Heart left ventricle (tissue), 16 donors: ENCODE measurements around the gene ADGRD2. TPM values are rescaled to one million over a fixed set of nuclear protein-coding genes. Genes with fewer than 3 reads are reported as not detected.
A peak's percentile ranks its signal among the peaks of the same experiment; 100 is the strongest.

Experiments
- ATAC-seq, 4 donors: fragments of 200-7000 bp; cut with Tn5 transposase; one replicate each; pipeline ENCODE4 v1.9.1; 2020 to 2022; ENCODE audit warnings: moderate library complexity in 4 of 4, mild to moderate bottlenecking in 3 of 4, moderate number of reproducible peaks in 1 of 4
- DNase-seq, 5 donors: peaks; one replicate each; pipeline ENCODE4 v3.0.0-alpha.2; 2020
- H3K27ac ChIP-seq, 12 donors: fragments of 200-600 bp; sonication (generic) in 4 of 12; one replicate each; pipeline versions ENCODE4 v1.5.0 to v1.8.0; 2016 to 2022; ENCODE audit warnings: mild to moderate bottlenecking in 2 of 12
- H3K27me3 ChIP-seq, 9 donors: fragments of 200-600 bp; sonication (generic) in 2 of 9; one replicate each; pipeline versions ENCODE4 v1.5.1 to v1.8.0; 2016 to 2022; ENCODE audit warnings: mild to moderate bottlenecking in 3 of 9
- H3K36me3 ChIP-seq, 9 donors: fragments of 200-600 bp; sonication (generic) in 2 of 9; one replicate each; pipeline versions ENCODE4 v1.5.0 to v1.8.0; 2018 to 2022; ENCODE audit warnings: mild to moderate bottlenecking in 2 of 9
- H3K4me1 ChIP-seq, 12 donors: fragments of 200-600 bp; sonication (generic) in 4 of 12; one replicate each; pipeline versions ENCODE4 v1.5.0 to v1.8.0; 2016 to 2022; ENCODE audit warnings: mild to moderate bottlenecking in 3 of 12
- H3K4me3 ChIP-seq, 12 donors: fragments of 200-600 bp; sonication (generic) in 4 of 12; one replicate each; pipeline versions ENCODE4 v1.5.0 to v1.8.0; 2017 to 2022; ENCODE audit warnings: mild to moderate bottlenecking in 9 of 12, moderate library complexity in 4 of 12
- H3K9me3 ChIP-seq, 12 donors: fragments of 200-600 bp; sonication (generic) in 4 of 12; one replicate each; pipeline versions ENCODE4 v1.5.0 to v1.8.0; 2016 to 2022; ENCODE audit warnings: mild to moderate bottlenecking in 1 of 12
- CTCF ChIP-seq, 12 donors: fragments of 200-600 bp; sonication (generic) in 4 of 12; IDR thresholded peaks; one replicate each; pipeline versions ENCODE4 v1.5.0 to v1.8.0; 2018 to 2022; ENCODE audit warnings: antibody characterized with exemption in 12 of 12, mild to moderate bottlenecking in 5 of 12
- POLR2A ChIP-seq, 2 donors: fragments of 450-650 bp; IDR thresholded peaks; one replicate each; pipeline ENCODE4 v1.6.1; 2017; ENCODE audit warnings: antibody characterized with exemption in 2 of 2, mild to moderate bottlenecking in 2 of 2, moderate library complexity in 2 of 2
- WGBS, 4 donors: extraction: QIAGEN DNeasy Blood & Tissue Kit in 2 of 4; methylation state at CpG; one replicate each; pipeline versions ENCODE4 v1.1.5 to v1.1.7; 2013 to 2018; 5-methylcytosine and 5-hydroxymethylcytosine counted together
- intact Hi-C, 10 donors: fragments of 100-400 bp; cut with DNase I; formaldehyde crosslinking; loops; one replicate each; pipeline versions ENCODE4 v1.11.1 to v1.14.2; 2022
- polyA plus RNA-seq, 2 donors: library from polyadenylated mRNA; stranded (reverse); fragments of 200-250 nt; gene quantifications; one replicate each; pipeline ENCODE4 v1.2.3, GENCODE V29; 2013
- total RNA-seq, 9 donors: library from RNA; depleted of rRNA in 2 of 9; stranded (reverse); fragments of >200 nt in 2 of 9; fragmentation: NEBNext Ultra II Directional in 3 of 9; extraction: Animal tissue kit (Norgen Biotek cat#: 25700) in 3 of 9; gene quantifications; one replicate each; pipeline versions ENCODE4 v1.1.0 to v1.2.4, GENCODE V29; 2016 to 2023
- donor health status: ischemic (EF 13 %, LVEDD 7.1; RV severe dilation, severe dysfunction).
- donor health status: healthy with polysubstance abuse.
- donor health status: DM: no; HTN: yes; CAD: no.
- donor health status: DM: no; HTN: no; CAD: no.
- donor health status: ischemic (EF 25% LVEDD 6.9; RV normal size, moderate dysfunction).
- donor health status: ischemic (EF 25% LVEDD 5.7; RV mildly dilated, moderate dysfunction).
- donor health status: healthy.
- donor health status: DM: yes; HTN: yes; CAD: no.
- donor health status: ischemic (EF 35%, LVEDD 5.7; RV mildly dilated, moderate dysfunction).
- donor health status: nonischemic (EF 11% LVEDD 7.7; RV severe dilation, severe dysfunction).
- donor health status: DM: yes; HTN: yes; CAD: no.
- donor health status: PGD.
- donor health status: ischemic (EF 29% LVEDD 5.4; RV normal size, mild dysfunction).
- donor health status: nonischemic (EF 23%, LVEDD 6.1; RV moderate dilation, normal function).

ADGRD2 gene
- total and polyA plus RNA-seq, 11 donors = not detected

GRCh38 chr9:124477211-124477647, 27.0 kb downstream of the ADGRD2 start:
- DNase-seq (peak in 2 of 5 donors; percentile 13 to 28), ATAC-seq (no peak)
- no peaks in the 10 kb centered on the region for H3K36me3 ChIP-seq
- H3K4me1 ChIP-seq = peaks cover 0 to 15% (median 2%) of the 10 kb centered on the region in 12 donors
- TF ChIP-seq CTCF (IDR thresholded peaks at IDR 0.05) (no peak), POLR2A (IDR thresholded peaks at IDR 0.05) (no peak)
- no peaks in the 10 kb centered on the region for H3K9me3 ChIP-seq
- 27 to 38% (median 30%) methylated on average over 13 to 19 of the region's 19 CpGs for WGBS, 4 donors
- H3K27ac ChIP-seq = no peak overlapping the region
- peak overlapping the region in 4 of 12 donors; percentile 28 to 43 (median 30) for H3K4me3 ChIP-seq
- intact Hi-C loops = loop anchor here in 1 of 10 donors (5.0 kb wide), 1 partner anchor 45 kb away; no protein-coding TSS in a partner anchor
- H3K27me3 ChIP-seq = peaks cover 11 to 75% (median 39%) of the 10 kb centered on the region in 9 donors

GRCh38 chr9:124477648-124478285, 27.5 kb downstream of the ADGRD2 start:
- WGBS, 4 donors = 3 to 11% (median 4%) methylated on average over 4 to 53 of the region's 53 CpGs
- Histone ChIP-seq H3K27ac (no peak overlapping the region), H3K9me3 (no peaks in the 10 kb centered on the region), H3K4me1 (peaks cover 0 to 15% (median 2%) of the 10 kb centered on the region in 12 donors), H3K27me3 (peaks cover 11 to 78% (median 39%) of the 10 kb centered on the region in 9 donors), H3K4me3 (peak overlapping the region in 6 of 12 donors; percentile 19 to 43 (median 29)), H3K36me3 (no peaks in the 10 kb centered on the region)
- DNase-seq (peak in 1 of 5 donors; percentile 46), ATAC-seq (no peak)
- intact Hi-C loops = loop anchor here in 1 of 10 donors (5.0 kb wide), 1 partner anchor 45 kb away; no protein-coding TSS in a partner anchor
- no peak for TF ChIP-seq CTCF (IDR thresholded peaks at IDR 0.05)
- TF ChIP-seq POLR2A (IDR thresholded peaks at IDR 0.05) = no peak

GRCh38 chr9:124478354-124478753, 28.1 kb downstream of the ADGRD2 start:
- H3K4me3 ChIP-seq = no peak overlapping the region
- H3K9me3 ChIP-seq = no peaks in the 10 kb centered on the region
- peak in 1 of 5 donors; percentile 40 for DNase-seq
- H3K27me3 ChIP-seq = peaks cover 11 to 84% (median 39%) of the 10 kb centered on the region in 9 donors
- peaks cover 0 to 15% (median 2%) of the 10 kb centered on the region in 12 donors for H3K4me1 ChIP-seq
- no peak overlapping the region for H3K27ac ChIP-seq
- intact Hi-C loops = loop anchor here in 1 of 10 donors (5.0 kb wide), 1 partner anchor 46 kb away; no protein-coding TSS in a partner anchor
- WGBS, 4 donors = 31 to 45% (median 36%) methylated on average over 9 to 12 of the region's 12 CpGs
- no peak for ATAC-seq
- H3K36me3 ChIP-seq = no peaks in the 10 kb centered on the region
- no peak for TF ChIP-seq POLR2A (IDR thresholded peaks at IDR 0.05)
- no peak for TF ChIP-seq CTCF (IDR thresholded peaks at IDR 0.05)

GRCh38 chr9:124479371-124479770, 29.1 kb downstream of the ADGRD2 start:
- 80 to 84% (median 81%) methylated on average over 14 to 16 of the region's 16 CpGs for WGBS, 4 donors
- peak in 1 of 5 donors; percentile 29 for DNase-seq
- ATAC-seq = no peak
- TF ChIP-seq CTCF (IDR thresholded peaks at IDR 0.05) (no peak), POLR2A (IDR thresholded peaks at IDR 0.05) (no peak)
- H3K27ac ChIP-seq = no peak overlapping the region
- intact Hi-C loops = loop anchor here in 1 of 10 donors (5.0 kb wide), 1 partner anchor 47 kb away; no protein-coding TSS in a partner anchor
- no peaks in the 10 kb centered on the region for H3K9me3 ChIP-seq
- H3K4me1 ChIP-seq = peaks cover 0 to 15% (median 2%) of the 10 kb centered on the region in 12 donors
- H3K4me3 ChIP-seq = no peak overlapping the region
- peaks cover 11 to 84% (median 39%) of the 10 kb centered on the region in 9 donors for H3K27me3 ChIP-seq
- H3K36me3 ChIP-seq = no peaks in the 10 kb centered on the region
